GM18505 (cell line): ENCODE results near the gene STPG3.

ENCODE experiments used
- ATAC-seq: cut with Tn5 transposase; IDR thresholded peaks from one replicate; pipeline ENCODE4 v1.9.1; 2021; ENCODE audit not compliant: unreplicated experiment
- POLR2A ChIP-seq: IDR thresholded peaks from 4 replicates; pipeline ENCODE4 v1.6.1; 2011; ENCODE audit warnings: borderline replicate concordance; ENCODE audit not compliant: insufficient read depth, insufficient read length; ENCODE audit errors: extremely low read depth

STPG3 gene

GRCh38 chr9:137302118-137302448 lies 51.0 kb downstream of the STPG3 start, which contains the start of gene NRARP:
Gene NRARP, minus strand, starts transcription at chr9:137302271. Its CDS starts 343 bp downstream, at chr9:137301928.
- TF ChIP-seq POLR2A = peak; percentile 94
- ATAC-seq = peak; percentile 74

DNA sequence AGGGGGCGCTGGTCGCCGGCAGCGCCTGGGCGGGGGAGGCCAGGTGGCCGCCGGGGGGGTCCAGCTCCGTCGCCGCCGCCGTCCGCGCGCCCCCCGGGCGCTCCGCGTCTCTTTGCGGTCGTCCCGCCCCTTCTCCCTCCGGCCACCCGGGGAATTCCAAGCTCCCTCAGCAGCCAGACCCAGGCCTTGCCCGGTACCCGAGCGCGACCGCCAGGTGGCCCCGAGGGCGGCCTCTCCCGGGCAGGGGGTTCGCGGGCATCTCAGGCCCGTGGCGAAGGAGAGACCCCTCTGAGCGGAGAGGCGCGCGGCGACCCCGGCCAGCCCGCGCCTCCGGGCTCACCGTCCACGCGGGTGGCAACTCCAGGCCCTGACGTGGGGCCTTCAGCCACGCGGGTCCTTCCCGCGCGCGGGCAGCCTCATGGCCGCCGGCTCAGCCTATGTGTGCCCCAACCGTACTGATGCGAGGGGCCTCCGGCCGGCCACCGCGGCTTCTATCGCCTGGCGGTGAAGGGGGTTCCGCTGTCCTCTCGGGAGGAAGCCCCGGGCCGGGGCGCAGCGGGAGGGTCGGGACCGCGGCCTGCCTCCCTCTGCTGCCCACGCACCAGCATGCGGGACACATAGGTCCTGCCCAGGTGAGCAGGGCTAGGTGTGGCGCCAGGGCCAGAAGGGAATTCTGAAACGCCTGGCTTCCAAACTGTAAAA lies 51.5 kb downstream of the STPG3 start:
- no peak for TF ChIP-seq POLR2A
- peak; percentile 44 for ATAC-seq
